Measurements from ENCODE around the gene DIP2B.

DNA sequence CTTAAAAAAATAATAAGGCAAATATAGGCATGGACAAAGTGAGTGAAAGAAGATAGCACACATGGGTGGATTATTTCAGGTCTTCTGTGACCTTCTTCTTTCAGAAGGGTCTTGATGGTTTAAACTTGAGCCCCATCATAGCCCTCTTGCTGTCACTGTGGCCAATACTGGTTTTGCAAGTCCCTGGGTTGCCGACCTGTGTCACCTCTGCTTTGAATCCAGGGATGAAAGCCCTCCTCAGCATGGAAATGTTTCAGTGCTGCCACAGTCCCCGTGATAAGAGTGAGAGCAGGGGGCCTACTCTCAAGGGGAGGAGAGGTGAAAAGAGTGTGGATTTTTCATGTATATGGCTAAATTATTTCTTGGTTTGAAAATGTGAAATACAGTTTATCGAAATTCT lies 228.9 kb downstream of the DIP2B start:
- TF ChIP-seq, protein P1, sequence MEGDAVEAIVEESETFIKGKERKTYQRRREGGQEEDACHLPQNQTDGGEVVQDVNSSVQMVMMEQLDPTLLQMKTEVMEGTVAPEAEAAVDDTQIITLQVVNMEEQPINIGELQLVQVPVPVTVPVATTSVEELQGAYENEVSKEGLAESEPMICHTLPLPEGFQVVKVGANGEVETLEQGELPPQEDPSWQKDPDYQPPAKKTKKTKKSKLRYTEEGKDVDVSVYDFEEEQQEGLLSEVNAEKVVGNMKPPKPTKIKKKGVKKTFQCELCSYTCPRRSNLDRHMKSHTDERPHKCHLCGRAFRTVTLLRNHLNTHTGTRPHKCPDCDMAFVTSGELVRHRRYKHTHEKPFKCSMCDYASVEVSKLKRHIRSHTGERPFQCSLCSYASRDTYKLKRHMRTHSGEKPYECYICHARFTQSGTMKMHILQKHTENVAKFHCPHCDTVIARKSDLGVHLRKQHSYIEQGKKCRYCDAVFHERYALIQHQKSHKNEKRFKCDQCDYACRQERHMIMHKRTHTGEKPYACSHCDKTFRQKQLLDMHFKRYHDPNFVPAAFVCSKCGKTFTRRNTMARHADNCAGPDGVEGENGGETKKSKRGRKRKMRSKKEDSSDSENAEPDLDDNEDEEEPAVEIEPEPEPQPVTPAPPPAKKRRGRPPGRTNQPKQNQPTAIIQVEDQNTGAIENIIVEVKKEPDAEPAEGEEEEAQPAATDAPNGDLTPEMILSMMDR (IDR thresholded peaks at IDR 0.05): no peak
- TF ChIP-seq POLR2A (IDR thresholded peaks at IDR 0.05) (no peak), POLR2AphosphoS5 (IDR thresholded peaks at IDR 0.05) (no peak)

Data from upper lobe of left lung (tissue), 4 donors.